Heart right ventricle (tissue), 16 donors: ENCODE results near the gene C6orf15. TPM values are rescaled to one million over a fixed set of nuclear protein-coding genes. Genes with fewer than 3 reads are reported as not detected.
"Not testable (repeated sequence)": the region's sequence is repeated elsewhere in the genome, so short reads cannot be mapped to it uniquely, and the experiment has no call there.

Experiments used
- ATAC-seq, 8 donors: fragments of 200-7000 bp; cut with Tn5 transposase; one replicate each; pipeline ENCODE4 v1.9.1; 2020; ENCODE audit warnings: mild to moderate bottlenecking in 8 of 8, moderate library complexity in 8 of 8, moderate number of reproducible peaks in 1 of 8
- DNase-seq, 2 donors: peaks; one replicate each; pipeline ENCODE4 v3.0.0-alpha.2; 2020
- H3K27ac ChIP-seq, 10 donors: fragments of 200-600 bp; sonication (generic) in 2 of 10; one replicate each; pipeline versions ENCODE4 v1.5.0 to v1.8.0; 2020 to 2022; ENCODE audit warnings: mild to moderate bottlenecking in 3 of 10
- H3K27me3 ChIP-seq, 7 donors: fragments of 200-600 bp; one replicate each; pipeline ENCODE4 v1.8.0; 2021 to 2022; ENCODE audit warnings: mild to moderate bottlenecking in 2 of 7
- H3K36me3 ChIP-seq, 9 donors: fragments of 200-600 bp; sonication (generic) in 1 of 9; one replicate each; pipeline versions ENCODE4 v1.5.0 to v1.8.0; 2020 to 2022; ENCODE audit warnings: mild to moderate bottlenecking in 2 of 9
- H3K4me1 ChIP-seq, 9 donors: fragments of 200-600 bp; sonication (generic) in 1 of 9; one replicate each; pipeline versions ENCODE4 v1.5.0 to v1.8.0; 2020 to 2022; ENCODE audit warnings: mild to moderate bottlenecking in 4 of 9
- H3K4me3 ChIP-seq, 10 donors: fragments of 200-600 bp; sonication (generic) in 2 of 10; one replicate each; pipeline versions ENCODE4 v1.5.0 to v1.8.0; 2020 to 2022; ENCODE audit warnings: mild to moderate bottlenecking in 7 of 10, moderate library complexity in 2 of 10
- H3K9me3 ChIP-seq, 11 donors: fragments of 200-600 bp in 10 of 11; sonication (generic) in 2 of 11; one replicate each; pipeline versions ENCODE4 v1.5.0 to v1.8.0; 2013 to 2022; ENCODE audit warnings: mild to moderate bottlenecking in 2 of 11, control low read depth in 1 of 11, moderate library complexity in 1 of 11
- CTCF ChIP-seq, 9 donors: fragments of 200-600 bp; sonication (generic) in 2 of 9; IDR thresholded peaks; one replicate each; pipeline versions ENCODE4 v1.5.0 to v1.8.0; 2021 to 2022; ENCODE audit warnings: antibody characterized with exemption in 9 of 9, mild to moderate bottlenecking in 5 of 9, moderate library complexity in 1 of 9
- WGBS, 2 donors: extraction: QIAGEN DNeasy Blood & Tissue Kit; methylation state at CpG; one replicate each; pipeline ENCODE4 v1.1.7; 2013; ENCODE audit warnings: inconsistent platforms in 1 of 2; 5-methylcytosine and 5-hydroxymethylcytosine counted together
- intact Hi-C, 10 donors: fragments of 100-400 bp; cut with DNase I; formaldehyde crosslinking; loops; one replicate each; pipeline versions ENCODE4 v1.11.1 to v1.14.2; 2022
- polyA plus RNA-seq, 2 donors: library from polyadenylated mRNA; stranded (reverse); fragments of 200-250 nt; gene quantifications; one replicate each; pipeline ENCODE4 v1.2.3, GENCODE V29; 2013
- total RNA-seq, 10 donors: library from RNA; stranded (reverse); fragmentation: NEBNext Ultra II Directional in 3 of 10; extraction: Animal tissue kit (Norgen Biotek cat#: 25700) in 3 of 10; gene quantifications; one replicate each; pipeline versions ENCODE4 v1.2.1 to v1.2.4, GENCODE V29; 2021 to 2023
- donor health status: Arrhythmogenic right ventricular cardiomyopathy.
- donor health status: ischemic (EF 13 %, LVEDD 7.1; RV severe dilation, severe dysfunction).
- donor health status: healthy with polysubstance abuse.
- donor health status: DM: no; HTN: yes; CAD: no.
- donor health status: DM: no; HTN: no; CAD: no.
- donor health status: ischemic (EF 25% LVEDD 6.9; RV normal size, moderate dysfunction).
- donor health status: ischemic (EF 25% LVEDD 5.7; RV mildly dilated, moderate dysfunction).
- donor health status: healthy.
- donor health status: DM: yes; HTN: yes; CAD: no.
- donor health status: Ischemic cardiomyopathy.
- donor health status: ischemic (EF 35%, LVEDD 5.7; RV mildly dilated, moderate dysfunction).
- donor health status: nonischemic (EF 11% LVEDD 7.7; RV severe dilation, severe dysfunction).
- donor health status: DM: yes; HTN: yes; CAD: no.
- donor health status: PGD.
- donor health status: ischemic (EF 29% LVEDD 5.4; RV normal size, mild dysfunction).
- donor health status: nonischemic (EF 23%, LVEDD 6.1; RV moderate dilation, normal function).

C6orf15 gene
- total and polyA plus RNA-seq, 12 donors, result not detected

- DNase-seq (no peak), ATAC-seq (no peak)
- Histone ChIP-seq H3K27me3 (no peaks in the 10 kb centered on the region), H3K4me1 (peaks cover 0 to 22% (median 7%) of the 10 kb centered on the region in 9 donors), H3K27ac (no peak overlapping the region), H3K4me3 (no peak overlapping the region), H3K36me3 (no peaks in the 10 kb centered on the region), H3K9me3 (no peaks in the 10 kb centered on the region)
- intact Hi-C loops, result loop anchor here in 3 of 10 donors (5.0 kb wide), 3 partner anchors 153 to 253 kb away; no protein-coding TSS in a partner anchor
- no peak for TF ChIP-seq CTCF (IDR thresholded peaks at IDR 0.05)
- 93 to 96% methylated on average over 1 of the region's 1 CpG for WGBS, 2 donors
Measured at GRCh38 chr6:31075528-31075927, 36.8 kb downstream of the C6orf15 start.

- intact Hi-C loops, result loop anchor here in 4 of 10 donors (5.0 kb wide), 4 partner anchors 157 to 252 kb away; partner anchors contain the start of gene VARS2 (in 1 of the 4)
Measured at GRCh38 chr6:31074401-31074800, 38.0 kb downstream of the C6orf15 start.

GRCh38 chr6:31070711-31071197, 41.6 kb downstream of the C6orf15 start:
- Histone ChIP-seq H3K4me3 (no peak overlapping the region), H3K9me3 (no peaks in the 10 kb centered on the region), H3K36me3 (no peaks in the 10 kb centered on the region), H3K4me1 (peaks cover 0 to 13% (median 0%) of the 10 kb centered on the region in 9 donors), H3K27ac (no peak overlapping the region), H3K27me3 (no peaks in the 10 kb centered on the region)
- WGBS, 2 donors, result 38 to 40% methylated on average over 6 of the region's 6 CpGs
- ATAC-seq, result peak; percentile 66 to 92 (median 84)
- peak in 8 of 9 donors; percentile 15 to 64 (median 39) for TF ChIP-seq CTCF (IDR thresholded peaks at IDR 0.05)
- peak in 1 of 2 donors; percentile 36 for DNase-seq
- intact Hi-C loops, result loop anchor here in 6 of 10 donors (1.0 to 5.0 kb wide), 6 partner anchors 153 to 248 kb away; partner anchors contain the start of gene VARS2 (in 3 of the 6)

More at GRCh38 chr6:31074401-31074800, 38.0 kb downstream of the C6orf15 start:
- no peak overlapping the region for H3K27ac ChIP-seq
- DNase-seq, result no peak
- ATAC-seq, result no peak
- 83 to 91% methylated on average over 4 of the region's 4 CpGs for WGBS, 2 donors
- H3K4me1 ChIP-seq, result peaks cover 0 to 15% (median 2%) of the 10 kb centered on the region in 9 donors
- no peak for TF ChIP-seq CTCF (IDR thresholded peaks at IDR 0.05)
- no peak overlapping the region for H3K4me3 ChIP-seq
- H3K9me3 ChIP-seq, result no peaks in the 10 kb centered on the region
- H3K36me3 ChIP-seq, result no peaks in the 10 kb centered on the region
- no peaks in the 10 kb centered on the region for H3K27me3 ChIP-seq

- Histone ChIP-seq H3K9me3 (no peaks in the 10 kb centered on the region), H3K27ac (no peak overlapping the region), H3K4me3 (no peak overlapping the region), H3K36me3 (no peaks in the 10 kb centered on the region), H3K4me1 (peaks cover 0 to 13% (median 0%) of the 10 kb centered on the region in 9 donors), H3K27me3 (no peaks in the 10 kb centered on the region)
- peak; percentile 67 to 91 (median 86) for TF ChIP-seq CTCF (IDR thresholded peaks at IDR 0.05)
- DNase-seq, result peak; percentile 74 to 81
- 47 to 48% methylated on average over 13 of the region's 13 CpGs for WGBS, 2 donors
- intact Hi-C loops, result loop anchor here in 4 of 10 donors (1.0 to 5.0 kb wide), 4 partner anchors 152 to 242 kb away; partner anchors contain the start of gene VARS2 (in 1 of the 4)
- peak; percentile 77 to 93 (median 84) for ATAC-seq
Measured at GRCh38 chr6:31068669-31069340, 43.6 kb downstream of the C6orf15 start.

GRCh38 chr6:31067891-31068668, 44.3 kb downstream of the C6orf15 start:
- not testable (repeated sequence) for H3K27me3 ChIP-seq, H3K9me3 ChIP-seq, DNase-seq, H3K27ac ChIP-seq, ATAC-seq, H3K4me3 ChIP-seq, H3K36me3 ChIP-seq
- WGBS, 2 donors, result 88 to 89% methylated on average over 6 of the region's 11 CpGs
- intact Hi-C loops, result loop anchor here in 3 of 10 donors (2.0 to 5.0 kb wide), 3 partner anchors 151 to 241 kb away; partner anchors contain the start of gene VARS2 (in 1 of the 3)
- peaks cover 0 to 13% (median 0%) of the 10 kb centered on the region in 9 donors for H3K4me1 ChIP-seq

GRCh38 chr6:31067028-31067427, 45.3 kb downstream of the C6orf15 start:
- not testable (repeated sequence) for H3K27me3 ChIP-seq, H3K36me3 ChIP-seq, H3K27ac ChIP-seq, H3K4me3 ChIP-seq, DNase-seq, H3K9me3 ChIP-seq, H3K4me1 ChIP-seq, ATAC-seq
- WGBS, 2 donors, result 84 to 96% methylated on average over 14 to 24 of the region's 32 CpGs
- intact Hi-C loops, result loop anchor here in 1 of 10 donors (5.0 kb wide), 1 partner anchor 240 kb away; no protein-coding TSS in a partner anchor
